ENCODE measurements around the gene GLRX3.
A peak's percentile ranks its signal among the peaks of the same experiment; 100 is the strongest.
"Not testable (repeated sequence)": the region's sequence is repeated elsewhere in the genome, so short reads cannot be mapped to it uniquely, and the experiment has no call there.

Gene GLRX3

GRCh38 chr10:130136226-130137089 is at the start of gene GLRX3:
GLRX3 (plus strand) TSS chr10:130136391; CDS start chr10:130136421, 30 bp downstream.
- peak; percentile 59 to 88 (median 75) for DNase-seq

DNA sequence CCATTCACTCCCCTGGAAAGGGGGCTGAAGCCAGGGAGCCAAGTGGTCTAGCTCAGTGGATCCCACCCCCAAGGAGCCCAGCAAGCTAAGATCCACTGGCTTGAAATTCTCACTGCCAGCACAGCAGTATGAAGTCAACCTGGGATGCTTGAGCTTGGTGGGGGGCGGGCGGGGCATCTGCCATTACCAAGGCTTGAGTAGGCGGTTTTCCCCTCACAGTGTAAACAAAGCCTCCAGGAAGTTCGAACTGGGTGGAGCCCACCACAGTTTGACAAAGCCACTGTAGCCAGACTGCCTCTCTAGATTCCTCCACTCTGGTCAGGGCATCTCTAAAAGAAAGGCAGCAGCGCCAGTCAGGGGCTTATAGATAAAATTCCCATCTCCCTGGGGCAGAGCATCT is 45.6 kb upstream of the GLRX3 start:
- not testable (repeated sequence) for DNase-seq

GRCh38 chr10:130099344-130099743 is 36.8 kb upstream of the GLRX3 start:
- DNase-seq, result no peak

DNA sequence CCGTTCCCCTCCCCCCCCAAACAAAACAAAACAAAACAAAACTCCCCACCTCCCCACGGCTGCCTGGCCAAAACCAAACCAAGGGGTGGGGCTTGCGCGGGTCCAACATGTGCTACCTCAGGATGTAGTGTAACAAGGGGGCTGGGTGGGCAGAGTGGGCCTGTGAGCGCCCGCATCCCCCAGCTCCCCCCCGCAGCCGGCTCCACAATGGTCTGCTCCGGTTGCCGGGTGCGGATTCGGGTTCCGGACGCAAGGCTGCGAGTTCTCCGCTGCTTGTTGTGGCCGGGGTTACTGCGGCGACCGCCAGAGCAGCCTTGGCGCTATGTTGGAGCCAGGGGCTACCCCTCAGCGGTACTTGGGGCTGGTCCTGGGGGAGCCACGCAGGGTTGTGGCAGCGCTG is 30.5 kb upstream of the GLRX3 start:
- no peak for DNase-seq

GRCh38 chr10:130108146-130108545 is 28.0 kb upstream of the GLRX3 start:
- not testable (repeated sequence) for DNase-seq

DNA sequence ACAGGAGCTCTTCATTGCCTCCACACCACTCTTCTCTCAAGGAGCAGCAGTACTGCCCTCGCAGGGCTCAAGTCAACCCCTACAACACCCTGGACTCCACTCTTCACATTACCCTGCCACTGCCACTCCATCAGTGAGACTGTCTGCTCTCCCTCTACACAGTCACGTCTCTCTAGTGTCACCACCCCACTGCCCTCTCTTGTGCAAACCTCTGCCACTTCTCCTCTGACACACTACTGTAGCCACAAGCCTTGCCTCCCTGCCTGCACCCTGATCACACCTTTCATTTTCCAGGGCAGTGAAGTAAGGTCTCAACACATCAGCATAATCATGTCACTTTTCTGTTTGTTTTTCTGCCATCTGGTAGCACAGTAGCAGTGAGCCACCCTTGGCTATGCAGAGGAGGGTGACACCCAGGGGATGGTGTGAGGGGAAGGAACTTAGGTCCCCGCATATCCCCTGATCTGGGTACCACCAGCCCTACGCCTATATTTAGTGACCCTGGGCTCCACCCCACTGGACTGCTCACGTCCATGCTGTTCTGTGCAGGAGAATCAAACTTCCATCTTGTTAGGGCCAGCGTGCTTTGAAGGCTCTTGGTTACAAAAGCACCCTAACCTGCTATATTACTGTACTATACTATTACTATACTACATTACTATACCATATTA is 27.1 kb upstream of the GLRX3 start:
- no peak for DNase-seq

GRCh38 chr10:130109796-130110245 is 26.4 kb upstream of the GLRX3 start:
- peak in 3 of 4 experiments; percentile 21 to 56 (median 31) for DNase-seq

GRCh38 chr10:130110246-130111112 is 25.7 kb upstream of the GLRX3 start, which contains the start of gene C10orf143:
C10orf143 (minus strand) TSS chr10:130110830; CDS start chr10:130110772, 58 bp downstream.
- DNase-seq, result peak; percentile 97 to 99 (median 98)

GRCh38 chr10:130111113-130111851 is 24.9 kb upstream of the GLRX3 start:
- peak; percentile 78 to 89 (median 87) for DNase-seq

DNA sequence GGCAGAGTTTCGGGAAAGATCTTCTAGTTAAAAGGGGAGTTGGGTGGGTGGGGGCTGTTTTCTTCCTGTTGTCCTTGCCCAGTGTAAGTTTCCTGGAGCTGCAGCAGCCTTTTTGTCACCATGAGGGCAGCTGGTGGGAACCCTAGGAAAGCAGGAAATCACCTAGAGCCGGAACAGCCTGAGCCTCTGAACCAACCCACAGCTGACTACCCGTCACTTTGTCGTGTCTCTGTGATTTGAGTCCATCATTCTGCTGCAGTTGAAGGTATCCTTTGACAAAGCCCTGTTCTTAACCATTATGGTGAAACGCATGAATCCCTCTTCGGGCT is 24.4 kb upstream of the GLRX3 start:
- no peak for DNase-seq

DNA sequence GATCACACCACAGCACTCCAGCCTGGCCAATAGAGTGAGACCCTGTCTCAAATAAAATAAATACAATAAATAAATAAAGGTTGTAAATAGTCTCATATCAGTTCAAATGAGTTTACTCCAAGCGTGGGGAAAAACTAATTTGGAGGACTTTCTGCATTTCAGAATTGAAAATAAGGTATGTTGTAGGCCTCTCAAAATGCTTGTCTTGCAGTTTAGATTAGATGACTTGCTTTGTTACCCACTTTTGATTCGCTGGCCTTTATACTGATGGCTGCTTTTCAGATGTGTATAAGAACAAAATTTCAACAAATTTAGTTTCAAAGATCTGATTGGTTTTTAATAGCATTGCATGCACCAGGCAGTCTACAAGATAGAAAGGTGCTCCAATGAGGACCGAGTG is 23.4 kb upstream of the GLRX3 start:
- DNase-seq, result no peak

GRCh38 chr10:130116942-130117341 is 19.2 kb upstream of the GLRX3 start:
- not testable (repeated sequence) for DNase-seq

DNA sequence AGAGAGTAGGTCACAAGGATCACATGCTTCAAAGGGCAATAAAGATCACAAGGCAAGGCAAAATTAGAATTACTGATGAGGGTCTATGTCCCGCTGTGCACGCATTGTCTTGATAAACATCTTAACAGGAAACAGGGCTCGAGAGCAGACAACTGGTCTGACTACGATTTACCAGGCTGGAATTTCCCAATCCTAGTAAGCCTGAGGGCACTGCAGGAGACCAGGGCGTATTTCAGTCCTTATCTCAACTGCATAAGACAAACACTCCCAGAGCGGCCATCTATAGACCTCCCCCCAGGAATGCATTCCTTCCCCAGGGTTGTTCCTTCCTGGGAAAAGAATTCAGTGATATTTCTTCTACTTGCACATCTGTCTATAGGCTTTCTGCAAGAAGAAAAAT is 18.7 kb upstream of the GLRX3 start:
- DNase-seq, result not testable (repeated sequence)

DNA sequence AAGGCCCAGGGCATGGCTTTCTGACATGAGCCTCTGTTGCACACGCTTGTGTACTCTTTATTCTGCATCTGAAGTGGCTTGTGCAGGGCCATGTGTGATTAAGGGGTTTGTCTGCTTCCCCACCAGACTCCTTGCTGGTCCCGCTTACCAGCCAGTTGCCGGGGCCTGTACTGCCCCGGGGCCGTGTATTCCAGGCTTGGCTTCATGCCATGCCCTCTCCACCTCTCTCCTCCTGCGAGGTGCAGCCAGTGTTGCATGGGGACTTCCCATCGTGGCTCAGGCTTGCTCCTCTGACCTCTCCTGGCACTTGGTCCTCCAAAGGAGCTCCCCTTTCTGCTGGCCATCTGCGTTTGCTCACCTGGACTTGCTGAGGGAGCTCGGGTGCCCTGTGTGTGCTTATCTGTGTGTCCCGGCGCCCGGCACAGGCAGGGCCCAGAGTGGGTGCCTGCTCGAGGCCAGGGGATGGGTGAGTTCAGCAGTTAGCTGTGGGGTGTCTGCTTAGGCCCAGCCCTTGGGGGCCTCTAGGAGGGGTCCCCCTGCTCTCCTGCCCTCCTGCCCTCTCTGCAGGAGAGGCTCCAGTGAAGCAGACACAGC is 14.6 kb upstream of the GLRX3 start:
- DNase-seq, result no peak

DNA sequence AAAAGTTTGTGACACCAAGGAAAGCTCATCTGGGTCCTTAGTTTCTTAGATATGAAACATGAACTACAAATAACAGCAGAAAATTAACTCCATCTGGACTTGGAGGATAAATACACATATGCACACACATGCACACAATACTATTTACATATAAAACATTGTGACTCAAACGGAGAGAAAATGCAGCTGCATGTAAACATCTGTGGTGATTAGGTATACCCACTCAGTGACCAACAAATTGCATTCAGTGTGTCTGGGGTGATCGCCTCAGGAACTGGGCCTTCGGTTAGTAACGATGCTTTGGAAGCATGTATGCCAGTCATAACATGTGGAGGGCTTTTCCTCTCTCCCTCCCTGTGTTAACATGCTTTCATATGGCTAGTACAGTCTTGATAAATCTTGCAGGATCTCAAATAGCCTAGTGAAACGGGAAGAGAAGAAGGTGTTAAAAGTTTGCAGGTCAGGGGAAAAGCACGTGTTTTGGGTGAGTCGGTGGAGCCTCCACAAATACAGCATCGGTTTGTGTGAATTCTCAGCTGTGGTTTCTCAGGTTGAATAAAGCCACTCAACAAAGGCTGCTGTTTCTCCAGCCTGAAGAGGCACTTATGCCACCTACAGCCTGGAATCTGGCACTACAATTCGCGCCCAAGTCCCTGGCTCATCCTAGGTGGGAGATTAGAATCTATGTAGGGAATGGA is 8.7 kb upstream of the GLRX3 start:
- DNase-seq, result peak in 1 of 4 experiments; percentile 28

DNA sequence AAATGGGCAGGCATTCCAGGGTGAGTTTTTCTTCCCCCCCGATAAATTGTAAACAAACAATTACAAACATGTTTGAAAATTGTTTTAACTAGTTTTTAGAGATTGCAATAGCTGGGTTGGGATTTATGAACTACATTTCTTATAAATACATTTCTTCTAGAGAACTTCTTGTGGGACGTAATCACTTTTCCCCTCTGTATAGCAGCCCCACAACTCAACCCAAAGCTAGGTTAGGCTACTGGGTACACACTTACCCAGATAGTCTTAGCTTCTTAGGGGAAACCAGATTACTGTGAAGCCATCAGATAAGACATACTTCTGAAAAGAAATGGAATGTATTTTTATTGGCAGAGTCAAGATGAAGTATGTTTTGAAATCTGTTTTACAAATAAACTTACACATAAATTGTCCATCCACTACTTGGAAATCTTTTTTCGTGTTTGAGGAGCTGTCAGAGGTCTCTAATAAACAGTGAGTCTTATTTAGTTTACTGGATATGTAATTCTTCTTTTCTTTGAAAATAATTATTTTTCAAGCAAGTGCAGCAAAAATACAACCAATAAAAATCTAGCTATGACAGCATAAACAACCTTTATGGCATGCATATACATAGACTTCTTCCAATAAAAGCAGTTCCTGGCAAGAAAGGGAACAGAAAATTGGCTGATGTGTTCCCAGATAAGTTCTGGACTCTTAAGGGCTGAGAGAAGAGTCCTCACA is 8.0 kb upstream of the GLRX3 start:
- DNase-seq, result no peak

GRCh38 chr10:130128922-130129321 is 7.3 kb upstream of the GLRX3 start:
- no peak for DNase-seq

GRCh38 chr10:130135676-130136225 is 440 bp upstream of the GLRX3 start:
- DNase-seq, result no peak

- DNase-seq, result no peak
These were observed 878 bp downstream of the GLRX3 start for GRCh38 chr10:130137090-130137448.

All from activated naive CD4-positive, alpha-beta T cell (primary cell).